Esophagus squamous epithelium (tissue), 5 donors: ENCODE results near the gene LENG8. TPM values are rescaled to one million over a fixed set of nuclear protein-coding genes. Genes with fewer than 3 reads are reported as not detected.

Source experiments
- DNase-seq: peaks from one replicate; lab custom pipeline; 2025; lab: John Stamatoyannopoulos, UW
- H3K27ac ChIP-seq, 4 donors: fragments of 200-600 bp; sonication (generic); one replicate each; pipeline ENCODE4 v1.5.1; 2016 to 2019; ENCODE audit warnings: mild to moderate bottlenecking in 1 of 4
- H3K27me3 ChIP-seq, 4 donors: fragments of 200-600 bp; sonication (generic); 1 replicate in 3 of 4; 2 replicates in 1 of 4; pipeline versions ENCODE4 v1.5.1 to v1.6.0; 2017 to 2021; ENCODE audit warnings: antibody characterized with exemption in 1 of 4
- H3K36me3 ChIP-seq, 3 donors: fragments of 200-600 bp; sonication (generic); one replicate each; pipeline ENCODE4 v1.5.1; 2016 to 2019
- H3K4me1 ChIP-seq, 3 donors: fragments of 200-600 bp; sonication (generic); one replicate each; pipeline ENCODE4 v1.5.1; 2017 to 2019
- H3K4me3 ChIP-seq, 4 donors: fragments of 200-600 bp; sonication (generic); 1 replicate in 3 of 4; 2 replicates in 1 of 4; pipeline ENCODE4 v1.5.1; 2016 to 2019; ENCODE audit warnings: mild to moderate bottlenecking in 2 of 4, moderate library complexity in 1 of 4
- H3K9me3 ChIP-seq, 3 donors: fragments of 200-600 bp; sonication (generic); one replicate each; pipeline ENCODE4 v1.5.1; 2016 to 2019
- CTCF ChIP-seq, 6 experiments: fragments of 450-650 bp in 4 of 6; fragments of 200-600 bp in 2 of 6; sonication (generic) in 2 of 6; IDR thresholded peaks; one replicate each; pipeline ENCODE4 v1.5.1; 2016 to 2019; ENCODE audit warnings: antibody characterized with exemption in 6 of 6, mild to moderate bottlenecking in 4 of 6, moderate library complexity in 4 of 6
- POLR2A ChIP-seq, 4 donors: fragments of 450-650 bp; IDR thresholded peaks; one replicate each; pipeline ENCODE4 v1.6.1; 2017; ENCODE audit warnings: antibody characterized with exemption in 4 of 4, mild to moderate bottlenecking in 4 of 4, moderate library complexity in 3 of 4
- WGBS, 2 donors: methylation state at CpG; one replicate each; pipeline ENCODE4 v1.1.5; 2018; 5-methylcytosine and 5-hydroxymethylcytosine counted together
- intact Hi-C: fragments of 100-400 bp; cut with DNase I; formaldehyde crosslinking; loops from one replicate; pipeline ENCODE4 v1.15.0; 2022
- total RNA-seq, 4 donors: library from RNA; depleted of rRNA; stranded (reverse); fragments of >200 nt; gene quantifications; one replicate each; pipeline ENCODE4 v1.1.0, GENCODE V29; 2016
- donor health status: DM: yes; HTN: yes; CAD: no.

LENG8 gene
- 10 to 100 TPM; 22.9 to 95.2 (median 49.6) TPM for total RNA-seq

- Histone ChIP-seq H3K4me3 (peak within 1 kb of the TSS; percentile 77 to 94 (median 88)), H3K36me3 (peaks cover 21 to 60% (median 21%) of the 10 kb centered on the region in 3 donors), H3K27ac (peak within 1 kb of the TSS; percentile 96 to 99 (median 98)), H3K4me1 (peaks cover 26 to 62% (median 39%) of the 10 kb centered on the region in 3 donors), H3K9me3 (no peaks in the 10 kb centered on the region), H3K27me3 (no peaks in the 10 kb centered on the region)
- intact Hi-C loops: no loop called here
- DNase-seq: peak; percentile 92
- TF ChIP-seq POLR2A (IDR thresholded peaks at IDR 0.05): peak in 3 of 4 donors; percentile 91 to 98 (median 96)
- peak in 2 of 6 experiments; percentile 2 to 7 for TF ChIP-seq CTCF (IDR thresholded peaks at IDR 0.05)
- 0% methylated on average over 30 to 31 of the region's 96 CpGs for WGBS, 2 donors
Observed at GRCh38 chr19:54448774-54449700, at the start of gene LENG8. LENG8 (plus strand) TSS chr19:54449199; CDS start chr19:54451345, 2,146 bp downstream.

GRCh38 chr19:54400913-54401312, 48.1 kb upstream of the LENG8 start:
- Histone ChIP-seq H3K4me1 (peaks cover 0 to 22% (median 0%) of the 10 kb centered on the region in 3 donors), H3K27ac (no peak overlapping the region), H3K27me3 (no peaks in the 10 kb centered on the region), H3K9me3 (no peaks in the 10 kb centered on the region), H3K36me3 (no peaks in the 10 kb centered on the region), H3K4me3 (no peak overlapping the region)
- intact Hi-C loops: no loop called here
- DNase-seq: no peak
- WGBS, 2 donors: 29 to 30% methylated on average over 5 to 6 of the region's 6 CpGs
- TF ChIP-seq CTCF (IDR thresholded peaks at IDR 0.05) (no peak), POLR2A (IDR thresholded peaks at IDR 0.05) (no peak)

- no peaks in the 10 kb centered on the region for H3K27me3 ChIP-seq
Observed at GRCh38 chr19:54403054-54403453, 45.9 kb upstream of the LENG8 start.

GRCh38 chr19:54405628-54406027, 43.4 kb upstream of the LENG8 start:
- Histone ChIP-seq H3K27me3 (peaks cover 0 to 6% (median 0%) of the 10 kb centered on the region in 4 donors), H3K36me3 (no peaks in the 10 kb centered on the region), H3K4me3 (no peak overlapping the region), H3K9me3 (no peaks in the 10 kb centered on the region), H3K4me1 (peaks cover 0 to 6% (median 0%) of the 10 kb centered on the region in 3 donors), H3K27ac (no peak overlapping the region)
- intact Hi-C loops: no loop called here
- no peak for TF ChIP-seq CTCF (IDR thresholded peaks at IDR 0.05)
- no peak for TF ChIP-seq POLR2A (IDR thresholded peaks at IDR 0.05)
- DNase-seq: no peak

More at GRCh38 chr19:54403054-54403453, 45.9 kb upstream of the LENG8 start:
- 75 to 88% methylated on average over 4 to 8 of the region's 8 CpGs for WGBS, 2 donors
- no peak for DNase-seq
- no peak for TF ChIP-seq POLR2A (IDR thresholded peaks at IDR 0.05)
- TF ChIP-seq CTCF (IDR thresholded peaks at IDR 0.05): no peak
- intact Hi-C loops: no loop called here
- peaks cover 0 to 22% (median 0%) of the 10 kb centered on the region in 3 donors for H3K4me1 ChIP-seq
- H3K4me3 ChIP-seq: no peak overlapping the region
- no peaks in the 10 kb centered on the region for H3K36me3 ChIP-seq
- H3K27ac ChIP-seq: no peak overlapping the region
- no peaks in the 10 kb centered on the region for H3K9me3 ChIP-seq

GRCh38 chr19:54407780-54408179, 41.2 kb upstream of the LENG8 start:
- no peaks in the 10 kb centered on the region for H3K9me3 ChIP-seq
- no peak overlapping the region for H3K4me3 ChIP-seq
- no peak for TF ChIP-seq POLR2A (IDR thresholded peaks at IDR 0.05)
- no peak for TF ChIP-seq CTCF (IDR thresholded peaks at IDR 0.05)
- H3K27ac ChIP-seq: no peak overlapping the region
- peaks cover 0 to 24% (median 0%) of the 10 kb centered on the region in 4 donors for H3K27me3 ChIP-seq
- intact Hi-C loops: no loop called here
- 87 to 92% methylated on average over 7 of the region's 7 CpGs for WGBS, 2 donors
- H3K4me1 ChIP-seq: peaks cover 0 to 5% (median 0%) of the 10 kb centered on the region in 3 donors
- no peak for DNase-seq
- no peaks in the 10 kb centered on the region for H3K36me3 ChIP-seq
